Muscle layer of duodenum (tissue), 2 donors: Measurements from ENCODE around the gene PRMT2.
"Not testable (repeated sequence)": the region's sequence is repeated elsewhere in the genome, so short reads cannot be mapped to it uniquely, and the experiment has no call there.

Experiments used
- H3K27ac ChIP-seq: one replicate; pipeline ENCODE4 v1.7.0; 2013; ENCODE audit warnings: mild to moderate bottlenecking, low read length
- H3K27me3 ChIP-seq: one replicate; pipeline ENCODE4 v1.7.0; 2013; ENCODE audit warnings: low read depth, mild to moderate bottlenecking, control low read depth, low read length
- H3K36me3 ChIP-seq, 2 donors: one replicate each; pipeline ENCODE4 v1.7.0; 2013; ENCODE audit warnings: low read length in 2 of 2, control low read depth in 1 of 2, mild to moderate bottlenecking in 1 of 2; ENCODE audit not compliant: insufficient read depth in 2 of 2, control insufficient read depth in 1 of 2
- H3K4me1 ChIP-seq, 2 donors: one replicate each; pipeline ENCODE4 v1.7.0; 2013; ENCODE audit warnings: low read length in 2 of 2, mild to moderate bottlenecking in 2 of 2, control low read depth in 1 of 2, moderate library complexity in 1 of 2; ENCODE audit not compliant: insufficient read depth in 2 of 2, control insufficient read depth in 1 of 2
- H3K4me3 ChIP-seq, 2 donors: one replicate each; pipeline ENCODE4 v1.7.0; 2013; ENCODE audit warnings: low read length in 2 of 2, low read depth in 1 of 2, mild to moderate bottlenecking in 1 of 2
- H3K9me3 ChIP-seq, 2 donors: one replicate each; pipeline ENCODE4 v1.7.0; 2013; ENCODE audit warnings: low read length in 2 of 2, control low read depth in 1 of 2, mild to moderate bottlenecking in 1 of 2; ENCODE audit not compliant: control insufficient read depth in 1 of 2
- donor health status: healthy.

PRMT2 gene

GRCh38 chr21:46662367-46662654 is 26.8 kb downstream of the PRMT2 start:
- no peaks in the 10 kb centered on the region for H3K27me3 ChIP-seq
- H3K36me3 ChIP-seq, result peaks cover 23 to 40% of the 10 kb centered on the region in 2 donors
- H3K27ac ChIP-seq, result no peak overlapping the region
- peak overlapping the region in 1 of 2 donors; percentile 36 for H3K4me3 ChIP-seq
- peaks cover 0 to 10% of the 10 kb centered on the region in 2 donors for H3K4me1 ChIP-seq
- no peaks in the 10 kb centered on the region for H3K9me3 ChIP-seq

- H3K4me3 ChIP-seq, result peak overlapping the region in 1 of 2 donors; percentile 36
- H3K27ac ChIP-seq, result no peak overlapping the region
- H3K36me3 ChIP-seq, result peaks cover 23 to 38% of the 10 kb centered on the region in 2 donors
- H3K4me1 ChIP-seq, result peaks cover 0 to 16% of the 10 kb centered on the region in 2 donors
- no peaks in the 10 kb centered on the region for H3K9me3 ChIP-seq
- no peaks in the 10 kb centered on the region for H3K27me3 ChIP-seq
Observed at GRCh38 chr21:46662765-46663500, 27.5 kb downstream of the PRMT2 start.

GRCh38 chr21:46663754-46664153 is 28.3 kb downstream of the PRMT2 start:
- Histone ChIP-seq H3K36me3 (peaks cover 21 to 29% of the 10 kb centered on the region in 2 donors), H3K4me3 (no peak overlapping the region), H3K9me3 (no peaks in the 10 kb centered on the region), H3K27me3 (no peaks in the 10 kb centered on the region), H3K4me1 (peaks cover 0 to 20% of the 10 kb centered on the region in 2 donors), H3K27ac (no peak overlapping the region)

- no peak overlapping the region for H3K4me3 ChIP-seq
- H3K36me3 ChIP-seq, result peaks cover 17 to 22% of the 10 kb centered on the region in 2 donors
- peaks cover 0 to 20% of the 10 kb centered on the region in 2 donors for H3K4me1 ChIP-seq
- H3K27ac ChIP-seq, result no peak overlapping the region
- no peaks in the 10 kb centered on the region for H3K9me3 ChIP-seq
- no peaks in the 10 kb centered on the region for H3K27me3 ChIP-seq
Observed at GRCh38 chr21:46664316-46664995, 29.0 kb downstream of the PRMT2 start.

- peaks cover 17 to 20% of the 10 kb centered on the region in 2 donors for H3K36me3 ChIP-seq
- H3K4me3 ChIP-seq, result no peak overlapping the region
- H3K27me3 ChIP-seq, result no peaks in the 10 kb centered on the region
- no peak overlapping the region for H3K27ac ChIP-seq
- no peaks in the 10 kb centered on the region for H3K9me3 ChIP-seq
- H3K4me1 ChIP-seq, result peaks cover 0 to 20% of the 10 kb centered on the region in 2 donors
Observed at GRCh38 chr21:46665566-46665965, 30.1 kb downstream of the PRMT2 start.

GRCh38 chr21:46666941-46667740 is 31.7 kb downstream of the PRMT2 start:
- peaks cover 0 to 19% of the 10 kb centered on the region in 2 donors for H3K4me1 ChIP-seq
- H3K4me3 ChIP-seq, result peak overlapping the region; percentile 44 to 65
- no peak overlapping the region for H3K27ac ChIP-seq
- no peaks in the 10 kb centered on the region for H3K27me3 ChIP-seq
- H3K9me3 ChIP-seq, result no peaks in the 10 kb centered on the region
- peaks cover 17 to 20% of the 10 kb centered on the region in 2 donors for H3K36me3 ChIP-seq

- Histone ChIP-seq H3K27ac (no peak overlapping the region), H3K4me1 (peaks cover 0 to 15% of the 10 kb centered on the region in 2 donors), H3K27me3 (no peaks in the 10 kb centered on the region), H3K4me3 (peak overlapping the region; percentile 44 to 65), H3K9me3 (no peaks in the 10 kb centered on the region), H3K36me3 (peaks cover 17 to 20% of the 10 kb centered on the region in 2 donors)
Observed at GRCh38 chr21:46667741-46668380, 32.4 kb downstream of the PRMT2 start.

- Histone ChIP-seq H3K27ac (no peak overlapping the region), H3K36me3 (peaks cover 11 to 20% of the 10 kb centered on the region in 2 donors), H3K9me3 (no peaks in the 10 kb centered on the region), H3K4me1 (peaks cover 0 to 15% of the 10 kb centered on the region in 2 donors), H3K27me3 (no peaks in the 10 kb centered on the region), H3K4me3 (peak overlapping the region; percentile 44 to 65)
Observed at GRCh38 chr21:46668381-46668780, 32.9 kb downstream of the PRMT2 start.

- H3K27me3 ChIP-seq, H3K4me3 ChIP-seq, H3K9me3 ChIP-seq, H3K27ac ChIP-seq: not testable (repeated sequence)
- Histone ChIP-seq H3K36me3 (peaks cover 11 to 15% of the 10 kb centered on the region in 2 donors), H3K4me1 (peaks cover 0 to 15% of the 10 kb centered on the region in 2 donors)
Observed at GRCh38 chr21:46668904-46669303, 33.4 kb downstream of the PRMT2 start.

- Histone ChIP-seq H3K27me3 (no peaks in the 10 kb centered on the region), H3K4me3 (no peak overlapping the region), H3K9me3 (no peaks in the 10 kb centered on the region), H3K4me1 (no peaks in the 10 kb centered on the region), H3K36me3 (no peaks in the 10 kb centered on the region), H3K27ac (no peak overlapping the region)
Observed at GRCh38 chr21:46674430-46675007, 39.0 kb downstream of the PRMT2 start.
